Measurements from ENCODE around the gene CSRP2. TPM values are rescaled to one million over a fixed set of nuclear protein-coding genes. Genes with fewer than 3 reads are reported as not detected.

The CSRP2 gene
- total and polyA plus RNA-seq, 4 donors = 3.7 to 38.0 (median 26.2) TPM

GRCh38 chr12:76864791-76865400 is 13.9 kb downstream of the CSRP2 start:
- TF ChIP-seq TAF1 (conservative IDR thresholded peaks at IDR 0.05) (no peak), RXRA (IDR thresholded peaks at IDR 0.05) (no peak), REST (IDR thresholded peaks at IDR 0.05) (no peak), JUND (IDR thresholded peaks at IDR 0.05) (no peak), ZBTB33 (IDR thresholded peaks at IDR 0.05) (no peak), GABPA (IDR thresholded peaks at IDR 0.05 in 1 of 2, conservative IDR thresholded peaks at IDR 0.05 in 1 of 2) (no peak), MAX (IDR thresholded peaks at IDR 0.05) (no peak), NR2F2 (IDR thresholded peaks at IDR 0.05) (no peak), HNF4A (conservative IDR thresholded peaks at IDR 0.05) (no peak), YY1 (IDR thresholded peaks at IDR 0.05) (no peak), FOXA2 (IDR thresholded peaks at IDR 0.05) (no peak), FOXA1 (IDR thresholded peaks at IDR 0.05) (no peak), ATF3 (IDR thresholded peaks at IDR 0.05) (no peak), SP1 (IDR thresholded peaks at IDR 0.05) (no peak)
- Histone ChIP-seq H3K4me3 (ENCODE audit: low read depth in 1 of 3, low read length in 3 of 3) (no peak overlapping the region), H3K9ac (ENCODE audit: low read depth in 1 of 2, low read length in 2 of 2) (no peak overlapping the region), H3K9me3 (ENCODE audit: control insufficient read depth in 4 of 4, low read length in 3 of 4) (no peaks in the 10 kb centered on the region), H3K36me3 (ENCODE audit: control insufficient read depth in 4 of 4, insufficient read depth in 3 of 4, low read depth in 1 of 4, low read length in 3 of 4) (no peaks in the 10 kb centered on the region), H3K27ac (ENCODE audit: low read depth in 1 of 2, low read length in 2 of 2) (no peak overlapping the region), H3K27me3 (ENCODE audit: control insufficient read depth in 4 of 4, insufficient read depth in 4 of 4, low read length in 3 of 4) (no peaks in the 10 kb centered on the region), H3K4me1 (ENCODE audit: control insufficient read depth in 4 of 4, insufficient read depth in 4 of 4, low read length in 3 of 4) (no peaks in the 10 kb centered on the region)
- DNase-seq (ENCODE audit: low spot score) = no peak
- WGBS = 89% methylated on average over 2 of the region's 2 CpGs

- DNase-seq (ENCODE audit: low spot score) = no peak
- Histone ChIP-seq H3K27ac (ENCODE audit: low read depth in 1 of 2, low read length in 2 of 2) (no peak overlapping the region), H3K4me1 (ENCODE audit: control insufficient read depth in 4 of 4, insufficient read depth in 4 of 4, low read length in 3 of 4) (no peaks in the 10 kb centered on the region), H3K9ac (ENCODE audit: low read depth in 1 of 2, low read length in 2 of 2) (no peak overlapping the region), H3K36me3 (ENCODE audit: control insufficient read depth in 4 of 4, insufficient read depth in 3 of 4, low read depth in 1 of 4, low read length in 3 of 4) (peaks cover 0 to 5% (median 2%) of the 10 kb centered on the region in 4 donors), H3K9me3 (ENCODE audit: control insufficient read depth in 4 of 4, low read length in 3 of 4) (no peaks in the 10 kb centered on the region), H3K4me3 (ENCODE audit: low read depth in 1 of 3, low read length in 3 of 3) (no peak overlapping the region), H3K27me3 (ENCODE audit: control insufficient read depth in 4 of 4, insufficient read depth in 4 of 4, low read length in 3 of 4) (no peaks in the 10 kb centered on the region)
- TF ChIP-seq REST (IDR thresholded peaks at IDR 0.05) = no peak
- TF ChIP-seq TAF1 (conservative IDR thresholded peaks at IDR 0.05) = no peak
- no peak for TF ChIP-seq CTCF (IDR thresholded peaks at IDR 0.05; ENCODE audit: low read depth, low read length, missing input control)
- TF ChIP-seq FOXA1 (IDR thresholded peaks at IDR 0.05) = no peak
- TF ChIP-seq FOXA2 (IDR thresholded peaks at IDR 0.05) = no peak
- no peak for TF ChIP-seq RAD21 (IDR thresholded peaks at IDR 0.05)
- WGBS = 70% methylated on average over 4 of the region's 4 CpGs
These were observed 15.0 kb downstream of the CSRP2 start for GRCh38 chr12:76863837-76864236.

Data from liver (tissue), 9 donors.